ENCODE data around the gene PRSS22. TPM values are rescaled to one million over a fixed set of nuclear protein-coding genes. Genes with fewer than 3 reads are reported as not detected.

The PRSS22 gene
- polyA plus RNA-seq, 1 donor (not counting 4 experiments of a cell fraction or from before 2014, with no cell fraction given), result 2.2 TPM

GRCh38 chr16:2824626-2825025, 33.3 kb downstream of the PRSS22 start:
- Histone ChIP-seq H3K27ac (ENCODE audit: control insufficient read depth, insufficient read depth, low read length) (no peak overlapping the region), H4K20me1 (ENCODE audit: control insufficient read depth, extremely low read depth, insufficient read depth, low read length) (no peaks in the 10 kb centered on the region), H3K9ac (ENCODE audit: control insufficient read depth, extremely low read depth, insufficient read depth, low read length) (no peak overlapping the region), H3K4me1 (ENCODE audit: control insufficient read depth, extremely low read depth, insufficient read depth, low read length) (peaks cover 4% of the 10 kb centered on the region), H3K79me2 (ENCODE audit: control insufficient read depth, insufficient read depth, low read length) (no peaks in the 10 kb centered on the region), H3K36me3 (ENCODE audit: control insufficient read depth in 2 of 2, extremely low read depth in 1 of 2, insufficient read depth in 2 of 2, low read length in 2 of 2) (no peaks in the 10 kb centered on the region), H3K4me3 (ENCODE audit: control insufficient read depth in 2 of 3, extremely low read depth in 1 of 3, insufficient read depth in 2 of 3, low read depth in 1 of 3, low read length in 3 of 3) (no peak overlapping the region), H3K27me3 (ENCODE audit: control insufficient read depth, extremely low read depth, insufficient read depth, low read length) (peaks cover 45% of the 10 kb centered on the region), H2AFZ (ENCODE audit: control insufficient read depth, low read length) (no peak overlapping the region), H3K9me3 (ENCODE audit: control insufficient read depth, low read depth, low read length) (no peaks in the 10 kb centered on the region), H3K9me1 (ENCODE audit: control insufficient read depth, extremely low read depth, insufficient read depth, low read length) (no peaks in the 10 kb centered on the region), H3K4me2 (ENCODE audit: control insufficient read depth, extremely low read depth, insufficient read depth, low read depth, low read length) (no peak overlapping the region)
- dilution Hi-C loops (cut with MboI; ENCODE audit: extremely low pct_ligation_motif_present, low sequenced_read_pairs), result no loop called here
- DNase-seq (ENCODE audit: low read depth, low spot score) (no peak), FAIRE-seq (no peak)
- TF ChIP-seq EZH2 (IDR thresholded peaks at IDR 0.05; ENCODE audit: low read length) (no peak), CTCF (optimal IDR thresholded peaks at IDR 0.05 in 1 of 3, IDR thresholded peaks at IDR 0.05 in 1 of 3, conservative IDR thresholded peaks at IDR 0.05 in 1 of 3; ENCODE audit: extremely low read depth in 1 of 3, insufficient read depth in 2 of 3, low read length in 3 of 3) (no peak)

- dilution Hi-C loops (cut with MboI; ENCODE audit: extremely low pct_ligation_motif_present, low sequenced_read_pairs), result no loop called here
- no peaks in the 10 kb centered on the region for H3K9me3 ChIP-seq (ENCODE audit: control insufficient read depth, low read depth, low read length)
- peaks cover 3% of the 10 kb centered on the region for H3K4me1 ChIP-seq (ENCODE audit: control insufficient read depth, extremely low read depth, insufficient read depth, low read length)
- H3K36me3 ChIP-seq (ENCODE audit: control insufficient read depth in 2 of 2, extremely low read depth in 1 of 2, insufficient read depth in 2 of 2, low read length in 2 of 2), result no peaks in the 10 kb centered on the region
- no peak overlapping the region for H3K27ac ChIP-seq (ENCODE audit: control insufficient read depth, insufficient read depth, low read length)
- peaks cover 44% of the 10 kb centered on the region for H3K27me3 ChIP-seq (ENCODE audit: control insufficient read depth, extremely low read depth, insufficient read depth, low read length)
- no peaks in the 10 kb centered on the region for H3K79me2 ChIP-seq (ENCODE audit: control insufficient read depth, insufficient read depth, low read length)
- H4K20me1 ChIP-seq (ENCODE audit: control insufficient read depth, extremely low read depth, insufficient read depth, low read length), result no peaks in the 10 kb centered on the region
- FAIRE-seq, result no peak
- H3K9me1 ChIP-seq (ENCODE audit: control insufficient read depth, extremely low read depth, insufficient read depth, low read length), result no peaks in the 10 kb centered on the region
- no peak overlapping the region for H3K4me3 ChIP-seq (ENCODE audit: control insufficient read depth in 2 of 3, extremely low read depth in 1 of 3, insufficient read depth in 2 of 3, low read depth in 1 of 3, low read length in 3 of 3)
- H3K4me2 ChIP-seq (ENCODE audit: control insufficient read depth, extremely low read depth, insufficient read depth, low read depth, low read length), result no peak overlapping the region
- DNase-seq (ENCODE audit: low read depth, low spot score), result no peak
- no peak for TF ChIP-seq CTCF (optimal IDR thresholded peaks at IDR 0.05 in 1 of 3, IDR thresholded peaks at IDR 0.05 in 1 of 3, conservative IDR thresholded peaks at IDR 0.05 in 1 of 3; ENCODE audit: extremely low read depth in 1 of 3, insufficient read depth in 2 of 3, low read length in 3 of 3)
- no peak for TF ChIP-seq EZH2 (IDR thresholded peaks at IDR 0.05; ENCODE audit: low read length)
- no peak overlapping the region for H3K9ac ChIP-seq (ENCODE audit: control insufficient read depth, extremely low read depth, insufficient read depth, low read length)
- H2AFZ ChIP-seq (ENCODE audit: control insufficient read depth, low read length), result no peak overlapping the region
Measured at GRCh38 chr16:2822496-2822895, 35.5 kb downstream of the PRSS22 start.
